GM12878 (cell line): ENCODE measurements around the gene ANK3. TPM values are rescaled to one million over a fixed set of nuclear protein-coding genes. Genes with fewer than 3 reads are reported as not detected.

Source experiments
- ATAC-seq: fragments of 200-7000 bp; cut with Tn5 transposase; 3 replicates; pipeline ENCODE4 v1.9.1; 2020; ENCODE audit warnings: mild to moderate bottlenecking, moderate library complexity
- BruUV-seq: library from RNA; stranded (reverse); fragments of 400-500 nt; replicated peaks from 2 replicates; lab custom pipeline; 2021; lab: Mats Ljungman, UMichigan
- CTCF ChIA-PET: fragments of 300-600 bp; sonication (Branson Sonifier 250); formaldehyde crosslinking; extraction: SDS; loops from one replicate; lab custom pipeline; 2021; ENCODE audit warnings: inconsistent platforms; lab: Yijun Ruan, JAX
- POLR2A ChIA-PET: fragments of 350-600 bp; formaldehyde crosslinking; extraction: SDS; loops from one replicate; lab custom pipeline; 2021; ENCODE audit warnings: inconsistent platforms; lab: Charles Lee
- RAD21 ChIA-PET: fragments of 300-600 bp; sonication (Branson Sonifier 250); formaldehyde crosslinking; loops from one replicate; lab custom pipeline; 2023; ENCODE audit warnings: antibody characterized with exemption; ENCODE audit not compliant: unreplicated experiment; lab: Charles Lee
- SMC1A ChIA-PET: fragments of 300-600 bp; sonication (Branson Sonifier 250); formaldehyde crosslinking; loops from one replicate; lab custom pipeline; 2023; ENCODE audit not compliant: unreplicated experiment, uncharacterized antibody; lab: Charles Lee
- DNase-seq: peaks from one replicate; pipeline ENCODE4 v3.0.0-alpha.2; 2011; ENCODE audit warnings: low read depth, low spot score
- FAIRE-seq: peaks from 3 replicates; lab custom pipeline; 2011; peaks lifted over from hg19 to GRCh38; lab: Jason Lieb, UNC
- H2AFZ ChIP-seq: 2 replicates; pipeline ENCODE4 v1.6.0; 2011; ENCODE audit warnings: low read depth, low read length, control low read depth; ENCODE audit not compliant: control insufficient read depth
- H3K27ac ChIP-seq: 2 replicates; pipeline ENCODE4 v1.5.1; 2011; ENCODE audit warnings: control low read depth; ENCODE audit not compliant: control insufficient read depth, insufficient read depth
- H3K27me3 ChIP-seq, 2 experiments: replicated peaks in 1 of 2; 2 replicates each; pipeline versions ENCODE4 v1.6.0 to v1.6.1; 2011; ENCODE audit warnings: low read length in 1 of 2; ENCODE audit not compliant: control insufficient read depth in 2 of 2, insufficient read depth in 2 of 2
- H3K36me3 ChIP-seq, 2 experiments: 2 replicates each; pipeline ENCODE4 v1.5.1; 2011; ENCODE audit warnings: low read length in 1 of 2; ENCODE audit not compliant: control insufficient read depth in 2 of 2, insufficient read depth in 2 of 2
- H3K4me1 ChIP-seq: 2 replicates; pipeline ENCODE4 v1.6.1; 2011; ENCODE audit warnings: mild to moderate bottlenecking, low read length, moderate library complexity, mixed read lengths; ENCODE audit not compliant: control insufficient read depth, insufficient read depth
- H3K4me2 ChIP-seq: 2 replicates; pipeline ENCODE4 v1.6.0; 2011; ENCODE audit warnings: control low read depth; ENCODE audit not compliant: control insufficient read depth, insufficient read depth
- H3K4me3 ChIP-seq: fragments of 200-600 bp; sonication (generic); 2 replicates; pipeline ENCODE4 v1.5.1; 2016
- H3K79me2 ChIP-seq: 2 replicates; pipeline ENCODE4 v1.6.0; 2011; ENCODE audit warnings: low read length; ENCODE audit not compliant: control insufficient read depth, insufficient read depth
- H3K9ac ChIP-seq: 2 replicates; pipeline ENCODE4 v1.8.0; 2011; ENCODE audit warnings: low read length, control low read depth, mixed read lengths; ENCODE audit not compliant: control insufficient read depth, insufficient read depth
- H3K9me3 ChIP-seq: replicated peaks from 3 replicates; pipeline ENCODE4 v1.5.1; 2011; ENCODE audit warnings: mild to moderate bottlenecking, low read length; ENCODE audit not compliant: control insufficient read depth, insufficient read depth
- H4K20me1 ChIP-seq: 2 replicates; pipeline ENCODE4 v1.6.0; 2011; ENCODE audit not compliant: control insufficient read depth, insufficient read depth
- BCL11A ChIP-seq: IDR thresholded peaks from 2 replicates; pipeline ENCODE4 v1.6.1; 2011; ENCODE audit warnings: low read depth, low read length
- BRCA1 ChIP-seq: IDR thresholded peaks from 2 replicates; pipeline ENCODE4 v1.6.1; 2011; ENCODE audit warnings: low read depth, low read length, improper control_type of control experiment
- CREM ChIP-seq: IDR thresholded peaks from 2 replicates; pipeline ENCODE4 v1.6.1; 2014; ENCODE audit warnings: antibody characterized with exemption, low read depth
- EED ChIP-seq: sonication (generic); IDR thresholded peaks from 2 replicates; pipeline ENCODE4 v1.6.1; 2016; ENCODE audit warnings: antibody characterized with exemption, low read depth
- EP300 ChIP-seq, 2 experiments: fragments of 150-350 bp in 1 of 2; IDR thresholded peaks; 2 replicates each; pipeline ENCODE4 v1.6.1; 2011 to 2012; ENCODE audit warnings: low read depth in 2 of 2, low read length in 2 of 2, borderline replicate concordance in 1 of 2, improper control_type of control experiment in 1 of 2, inconsistent platforms in 1 of 2; ENCODE audit not compliant: control insufficient read depth in 1 of 2
- ETV6 ChIP-seq, 2 experiments: fragments of 450-650 bp in 1 of 2; IDR thresholded peaks in 1 of 2; conservative IDR thresholded peaks in 1 of 2; 2 replicates each; pipeline ENCODE4 v1.6.1; 2014; ENCODE audit warnings: antibody characterized with exemption in 1 of 2, borderline replicate concordance in 1 of 2, low read depth in 1 of 2, mild to moderate bottlenecking in 1 of 2, moderate library complexity in 1 of 2
- FOXM1 ChIP-seq: IDR thresholded peaks from 2 replicates; pipeline ENCODE4 v1.6.1; 2012; ENCODE audit warnings: low read depth, mild to moderate bottlenecking, inconsistent platforms, low read length, moderate library complexity
- HDAC6 ChIP-seq: fragments of 200-600 bp; sonication (generic); IDR thresholded peaks from one replicate; pipeline ENCODE4 v1.8.0; 2017; ENCODE audit warnings: antibody characterized with exemption; ENCODE audit not compliant: unreplicated experiment
- IKZF1 ChIP-seq: fragments of 450-650 bp; conservative IDR thresholded peaks from 2 replicates; pipeline ENCODE4 v1.6.1; 2017; ENCODE audit warnings: antibody characterized with exemption, mild to moderate bottlenecking
- IKZF2 ChIP-seq, 2 experiments: fragments of 450-650 bp; IDR thresholded peaks; 2 replicates each; pipeline ENCODE4 v1.6.1; 2017; ENCODE audit warnings: mild to moderate bottlenecking in 2 of 2, moderate library complexity in 2 of 2
- MEF2A ChIP-seq: IDR thresholded peaks from 2 replicates; pipeline ENCODE4 v1.6.1; 2011; ENCODE audit warnings: low read depth, mild to moderate bottlenecking, low read length, moderate library complexity; ENCODE audit not compliant: insufficient read depth
- MEF2B ChIP-seq: fragments of 450-650 bp; IDR thresholded peaks from 2 replicates; pipeline ENCODE4 v1.6.1; 2018; ENCODE audit warnings: mild to moderate bottlenecking, moderate library complexity; ENCODE audit not compliant: partially characterized antibody, poor library complexity, severe bottlenecking
- MTA2 ChIP-seq: fragments of 450-650 bp; IDR thresholded peaks from 2 replicates; pipeline ENCODE4 v1.6.1; 2016; ENCODE audit warnings: low read depth, mild to moderate bottlenecking, moderate library complexity
- MTA3 ChIP-seq: IDR thresholded peaks from 2 replicates; pipeline ENCODE4 v1.6.1; 2012; ENCODE audit warnings: low read length, inconsistent platforms, borderline replicate concordance
- NFIC ChIP-seq: IDR thresholded peaks from 2 replicates; pipeline ENCODE4 v1.6.1; 2012; ENCODE audit warnings: low read depth, mild to moderate bottlenecking, inconsistent platforms, low read length, moderate library complexity
- PAX5 ChIP-seq: IDR thresholded peaks from 2 replicates; pipeline ENCODE4 v1.6.1; 2011; ENCODE audit warnings: low read depth, low read length, borderline replicate concordance
- PML ChIP-seq: IDR thresholded peaks from 2 replicates; pipeline ENCODE4 v1.6.1; 2012; ENCODE audit warnings: low read length, inconsistent platforms
- POLR2AphosphoS2 ChIP-seq: IDR thresholded peaks from 2 replicates; pipeline ENCODE4 v1.6.1; 2011; ENCODE audit warnings: low read depth, mild to moderate bottlenecking, low read length, improper control_type of control experiment, moderate library complexity
- RUNX3 ChIP-seq: IDR thresholded peaks from 2 replicates; pipeline ENCODE4 v1.6.1; 2012; ENCODE audit warnings: low read length, inconsistent platforms
- SP1 ChIP-seq: IDR thresholded peaks from one replicate; pipeline ENCODE4 v1.6.1; 2011; ENCODE audit warnings: low read depth, low read length
- SPI1 ChIP-seq: IDR thresholded peaks from 2 replicates; pipeline ENCODE4 v1.6.1; 2011; ENCODE audit warnings: low read depth, mild to moderate bottlenecking, low read length, moderate library complexity, borderline replicate concordance; ENCODE audit not compliant: insufficient read depth
- TCF12 ChIP-seq: IDR thresholded peaks from 2 replicates; pipeline ENCODE4 v1.6.1; 2011; ENCODE audit warnings: low read depth, mild to moderate bottlenecking, low read length
- WGBS: methylation state at CpG from one replicate; pipeline ENCODE4 v1.1.6; 2016; ENCODE audit warnings: low lambda C conversion rate; ENCODE audit not compliant: insufficient replicate concordance, insufficient coverage; ENCODE audit errors: missing lambda C conversion rate; 5-methylcytosine and 5-hydroxymethylcytosine counted together
- in situ Hi-C: fragments of 300-500 bp; cut with MboI; formaldehyde crosslinking; loops from 9 replicates; pipeline ENCODE4 v1.14.3; 2018; ENCODE audit warnings: mixed read lengths
- intact Hi-C: fragments of 100-400 bp; cut with micrococcal nuclease; formaldehyde crosslinking; loops from one replicate; pipeline ENCODE4 v1.14.2; 2022; ENCODE audit not compliant: unreplicated experiment
- polyA plus RNA-seq, 11 experiments: library from polyadenylated mRNA; depleted of rRNA in 4 of 11; unstranded in 6 of 11; stranded (reverse) in 5 of 11; fragments of >200 nt; fragmentation: Nextera tagmentation in 4 of 11; fragmentation: Illumina TruSeq in 1 of 11; extraction: Ambion mirVana in 4 of 11; extraction: Trizol in 1 of 11; gene quantifications; 1 replicate in 1 of 11; 2 replicates in 10 of 11; pipeline versions ENCODE4 v1.2.1 to v1.2.3, GENCODE V29; 2011 to 2016; ENCODE audit warnings: inconsistent platforms in 2 of 11, missing spikeins in 2 of 11, low read depth in 1 of 11
- total RNA-seq, 4 experiments: library from RNA; depleted of rRNA in 3 of 4; stranded (reverse); fragments of >200 nt in 3 of 4; fragmentation: Illumina TruSeq in 1 of 4; extraction: Trizol in 1 of 4; gene quantifications; 2 replicates each; pipeline versions ENCODE4 v1.2.1 to v1.2.3, GENCODE V29; 2013 to 2021
- TF ChIP-seq, protein P1 (sequence below): IDR thresholded peaks from 2 replicates; pipeline ENCODE4 v1.6.1; 2012; ENCODE audit warnings: low read length, inconsistent platforms

ANK3 gene
- total and polyA plus RNA-seq, 10 of the 15 experiments (the other 5 are each of a cell fraction or from before 2014, with no cell fraction given), result 0.06 to 0.82 (median 0.20) TPM; not detected in 2

GRCh38 chr10:60351191-60351853 is 38.4 kb downstream of the ANK3 start:
- BruUV-seq, result no TSS peak
- intact Hi-C loops (loop anchor here (2.0 to 10.0 kb wide), 5 partner anchors 56 to 1967 kb away; partner anchors contain the start of genes CCDC6 and TFAM), in situ Hi-C loops (no loop called here)
- peak overlapping the region; percentile 50 for H3K4me2 ChIP-seq
- DNase-seq (peak; percentile 40), FAIRE-seq (peak; percentile 7), ATAC-seq (peak; percentile 85)
- ChIA-PET CTCF (interaction anchor here (0.7 to 7.0 kb wide), 9 partner anchors 9 to 117 kb away, joined by 3 to 47 read pairs (median 3); no protein-coding TSS in a partner anchor), RAD21 (interaction anchor here (0.6 kb wide), 1 partner anchor 38 kb away, joined by 3 read pairs; no protein-coding TSS in a partner anchor), POLR2A (interaction anchor here (1.1 kb wide), 1 partner anchor 113 kb away, joined by 3 read pairs; no protein-coding TSS in a partner anchor), SMC1A (interaction anchor here (0.6 to 4.6 kb wide), 11 partner anchors 8 to 142 kb away, joined by 3 to 24 read pairs (median 6); no protein-coding TSS in a partner anchor)
- H3K36me3 ChIP-seq, result no peaks in the 10 kb centered on the region
- no peaks in the 10 kb centered on the region for H3K27me3 ChIP-seq
- H3K9me3 ChIP-seq, result no peaks in the 10 kb centered on the region
- peak overlapping the region; percentile 45; the same call in 1 of the 2 replicates for H3K27ac ChIP-seq
- H3K4me3 ChIP-seq, result no peak overlapping the region; the same call in 1 of the 2 replicates
- H4K20me1 ChIP-seq, result no peaks in the 10 kb centered on the region
- H2AFZ ChIP-seq, result no peak overlapping the region
- 0% methylated on average over 4 of the region's 4 CpGs for WGBS
- H3K9ac ChIP-seq, result no peak overlapping the region
- H3K4me1 ChIP-seq, result peaks cover 34% of the 10 kb centered on the region
- no peaks in the 10 kb centered on the region for H3K79me2 ChIP-seq
- TF ChIP-seq PML (0 out of 2 replicates have a peak, but pooled peaks have one; percentile 19), IKZF2 (IDR thresholded peaks at IDR 0.05) (peak; percentile 62 to 64; a peak in 3 of 4 replicates), PAX5 (peak; percentile 74; the same call in 1 of the 2 replicates), BRCA1 (no peak), ETV6 (conservative IDR thresholded peaks at IDR 0.05 in 1 of 2, IDR thresholded peaks at IDR 0.05 in 1 of 2; ENCODE audit: borderline replicate concordance in 1 of 2, low read depth in 1 of 2) (peak in 1 of 2 experiments; percentile 10; a peak in 1 of 4 replicates), POLR2AphosphoS2 (no peak), FOXM1 (peak; percentile 62; the same call in 1 of the 2 replicates), EED (0 out of 2 replicates have a peak, but pooled peaks have one; percentile 28), RUNX3 (peak; percentile 69), MTA3 (peak; percentile 62; the same call in 1 of the 2 replicates), BCL11A (peak; percentile 58; the same call in 1 of the 2 replicates), EP300 (IDR thresholded peaks at IDR 0.05; ENCODE audit: borderline replicate concordance in 1 of 2, control insufficient read depth in 1 of 2, low read depth in 2 of 2, low read length in 2 of 2) (peak; percentile 9 to 73; a peak in 3 of 4 replicates), SPI1 (peak; percentile 36; the same call in 1 of the 2 replicates), MEF2B (peak; percentile 51), SP1 (no peak), TCF12 (0 out of 2 replicates have a peak, but pooled peaks have one; percentile 48), HDAC6 (no peak), MEF2A (0 out of 2 replicates have a peak, but pooled peaks have one; percentile 54), CREM (peak; percentile 50; the same call in 1 of the 2 replicates), IKZF1 (peak; percentile 54), NFIC (peak; percentile 68), MTA2 (peak; percentile 56)
- TF ChIP-seq, protein P1, sequence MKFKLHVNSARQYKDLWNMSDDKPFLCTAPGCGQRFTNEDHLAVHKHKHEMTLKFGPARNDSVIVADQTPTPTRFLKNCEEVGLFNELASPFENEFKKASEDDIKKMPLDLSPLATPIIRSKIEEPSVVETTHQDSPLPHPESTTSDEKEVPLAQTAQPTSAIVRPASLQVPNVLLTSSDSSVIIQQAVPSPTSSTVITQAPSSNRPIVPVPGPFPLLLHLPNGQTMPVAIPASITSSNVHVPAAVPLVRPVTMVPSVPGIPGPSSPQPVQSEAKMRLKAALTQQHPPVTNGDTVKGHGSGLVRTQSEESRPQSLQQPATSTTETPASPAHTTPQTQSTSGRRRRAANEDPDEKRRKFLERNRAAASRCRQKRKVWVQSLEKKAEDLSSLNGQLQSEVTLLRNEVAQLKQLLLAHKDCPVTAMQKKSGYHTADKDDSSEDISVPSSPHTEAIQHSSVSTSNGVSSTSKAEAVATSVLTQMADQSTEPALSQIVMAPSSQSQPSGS, result 0 out of 2 replicates have a peak, but pooled peaks have one; percentile 38
